Fibroblast of the aortic adventitia (primary cell): ENCODE data around the gene SORBS1. TPM values are rescaled to one million over a fixed set of nuclear protein-coding genes. Genes with fewer than 3 reads are reported as not detected.

ENCODE experiments used
- DNase-seq: peaks from one replicate; pipeline ENCODE4 v3.0.0-alpha.2; 2010; ENCODE audit warnings: low read depth
- H3K4me3 ChIP-seq: 2 replicates; pipeline ENCODE4 v1.5.1; 2011; ENCODE audit warnings: low read depth, mild to moderate bottlenecking, control low read depth, low read length, moderate library complexity
- CTCF ChIP-seq: IDR thresholded peaks from 2 replicates; pipeline ENCODE4 v1.5.1; 2011; ENCODE audit warnings: mild to moderate bottlenecking, low read length, control low read depth, inconsistent platforms; ENCODE audit not compliant: insufficient read depth
- total RNA-seq: library from RNA; depleted of rRNA; stranded (reverse); fragments of >200 nt; gene quantifications from 2 replicates; pipeline ENCODE4 v1.2.3, GENCODE V29; 2012; ENCODE audit warnings: low replicate concordance

Gene SORBS1
- total RNA-seq, 1 donor = 0.36 TPM

GRCh38 chr10:95454356-95454755, 106.8 kb downstream of the SORBS1 start:
- DNase-seq = no peak
- TF ChIP-seq CTCF = no peak
- no peak overlapping the region for H3K4me3 ChIP-seq

- TF ChIP-seq CTCF = no peak
- H3K4me3 ChIP-seq = no peak overlapping the region
- DNase-seq = no peak
These were observed 109.3 kb downstream of the SORBS1 start for GRCh38 chr10:95451568-95452524.

- TF ChIP-seq CTCF = no peak
These were observed 110.0 kb downstream of the SORBS1 start for GRCh38 chr10:95451150-95451549.

GRCh38 chr10:95450188-95450587, 111.0 kb downstream of the SORBS1 start:
- no peak for TF ChIP-seq CTCF
- H3K4me3 ChIP-seq = no peak overlapping the region
- DNase-seq = no peak

More at GRCh38 chr10:95451150-95451549, 110.0 kb downstream of the SORBS1 start:
- no peak for DNase-seq
- no peak overlapping the region for H3K4me3 ChIP-seq

GRCh38 chr10:95447685-95448084, 113.5 kb downstream of the SORBS1 start:
- peak; percentile 27 for DNase-seq
- H3K4me3 ChIP-seq = no peak overlapping the region
- no peak for TF ChIP-seq CTCF

GRCh38 chr10:95445837-95446486, 115.2 kb downstream of the SORBS1 start:
- TF ChIP-seq CTCF = peak; percentile 83
- peak; percentile 82 for DNase-seq
- H3K4me3 ChIP-seq = no peak overlapping the region
